Measurements from ENCODE around the gene GALNT2.

Gene GALNT2

DNA sequence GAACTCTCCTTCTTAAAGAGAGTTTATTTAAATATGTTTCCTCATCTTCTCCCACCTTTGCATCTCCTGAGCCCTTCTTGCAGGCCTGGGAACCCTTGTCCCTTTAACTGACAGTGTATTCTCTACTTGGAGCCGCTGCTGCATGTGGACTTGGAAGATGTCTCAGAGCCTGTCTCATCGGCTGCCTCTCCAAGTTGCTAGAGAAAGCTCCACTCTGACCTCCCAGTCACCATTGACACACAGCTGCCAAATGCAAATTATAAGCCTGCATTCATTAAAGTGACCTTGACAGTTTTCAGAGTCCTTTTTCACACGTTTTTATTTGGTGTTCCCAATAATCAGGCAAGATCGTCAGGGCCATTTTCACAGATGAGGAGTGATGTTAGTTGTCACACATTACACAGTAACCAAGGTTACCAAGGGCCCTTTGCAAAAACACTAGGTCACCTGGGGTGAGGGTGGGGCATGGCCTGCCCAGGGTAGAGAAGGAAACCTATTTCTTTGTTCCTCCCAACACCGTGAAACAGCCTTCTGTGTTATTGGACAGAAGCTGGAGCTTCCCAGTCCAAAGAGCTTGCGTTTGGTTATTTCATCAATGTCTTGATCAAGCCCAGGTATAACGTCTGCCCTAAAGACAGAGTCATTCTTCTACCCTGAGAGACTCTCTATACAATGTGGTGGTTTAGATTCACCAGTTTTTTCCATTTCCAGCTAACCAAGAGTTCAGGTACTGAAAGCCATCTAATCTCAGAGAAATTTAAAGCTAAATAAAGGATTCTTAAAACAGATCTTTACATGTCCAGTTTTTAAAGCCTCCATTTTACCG is 164.1 kb downstream of the GALNT2 start:
- no peak for DNase-seq (ENCODE audit: low read depth, low spot score)

DNA sequence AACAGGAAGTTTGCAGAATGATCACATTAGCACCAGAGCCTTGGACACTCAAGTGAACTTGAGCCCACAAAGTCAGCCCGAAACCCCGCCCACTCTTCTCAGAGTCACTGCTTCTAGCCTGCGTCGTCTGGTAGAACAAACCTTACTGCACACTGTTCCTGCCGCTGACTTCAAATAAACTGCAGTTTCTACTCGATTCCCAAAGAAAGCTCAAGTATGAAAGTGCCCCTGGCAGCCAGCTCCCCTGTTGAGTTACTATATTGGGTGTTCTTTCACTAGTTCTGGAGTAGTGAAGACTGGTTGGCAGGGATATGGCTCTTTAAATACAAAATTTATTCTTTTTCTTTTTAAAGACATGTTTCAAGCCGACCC is 164.7 kb downstream of the GALNT2 start:
- no peak for DNase-seq (ENCODE audit: low read depth, low spot score)

DNA sequence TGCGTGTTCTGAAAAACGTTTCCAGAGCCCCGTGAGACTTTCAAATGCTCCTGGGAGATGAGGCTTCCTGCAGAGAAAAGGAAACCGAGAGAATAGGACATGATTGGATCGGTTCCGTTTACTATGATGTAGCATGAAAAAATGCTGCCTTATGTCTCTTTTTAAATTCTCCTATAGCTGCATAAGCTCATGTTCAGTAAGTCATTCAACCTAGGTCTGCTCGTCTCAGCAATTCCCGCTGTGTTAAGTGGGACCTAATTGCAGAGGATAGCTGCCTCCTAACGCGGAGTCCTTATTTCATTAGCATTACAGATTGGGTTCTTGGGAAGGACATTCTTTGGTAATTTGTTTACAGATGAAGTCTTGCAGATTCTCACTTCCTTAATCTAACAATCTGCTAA is 165.3 kb downstream of the GALNT2 start:
- no peak for DNase-seq (ENCODE audit: low read depth, low spot score)

DNA sequence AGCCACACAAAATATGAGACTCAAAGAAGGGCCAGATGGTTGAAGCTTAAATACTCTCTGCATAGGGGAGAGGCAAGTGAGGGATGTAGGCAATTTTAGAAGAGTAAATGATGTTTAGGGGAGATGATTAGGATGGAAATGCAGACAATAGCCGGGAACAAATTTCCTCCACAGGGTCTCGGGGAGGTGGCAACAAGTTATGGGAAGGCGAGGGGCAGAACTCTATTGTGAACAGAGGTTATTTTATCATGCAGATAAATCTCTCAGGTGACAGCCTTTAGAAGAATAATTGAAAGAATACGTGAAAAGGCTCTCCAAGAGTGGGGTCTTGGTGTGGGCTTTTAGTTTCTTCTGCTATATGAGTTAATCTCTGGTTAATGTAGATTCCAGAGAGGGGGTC is 166.7 kb downstream of the GALNT2 start:
- no peak for DNase-seq (ENCODE audit: low read depth, low spot score)

DNA sequence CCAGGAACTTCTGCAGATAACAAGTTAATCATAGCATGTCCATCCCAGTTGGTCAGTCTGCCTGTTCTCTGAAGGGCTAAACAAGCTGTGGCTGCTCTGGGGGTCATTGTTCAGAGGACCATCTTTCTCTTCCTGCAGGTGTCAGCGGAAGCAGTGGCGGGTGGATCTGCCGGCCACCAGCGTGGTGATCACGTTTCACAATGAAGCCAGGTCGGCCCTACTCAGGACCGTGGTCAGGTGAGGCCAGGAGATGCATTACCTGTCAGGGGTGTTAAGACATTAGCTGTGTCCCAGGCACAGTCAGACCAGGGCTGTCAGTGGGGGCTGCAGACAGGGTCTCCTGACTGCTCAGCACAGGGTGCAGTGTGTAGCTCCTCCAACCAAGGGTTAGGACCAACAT is 168.8 kb downstream of the GALNT2 start:
- no peak for DNase-seq (ENCODE audit: low read depth, low spot score)

DNA sequence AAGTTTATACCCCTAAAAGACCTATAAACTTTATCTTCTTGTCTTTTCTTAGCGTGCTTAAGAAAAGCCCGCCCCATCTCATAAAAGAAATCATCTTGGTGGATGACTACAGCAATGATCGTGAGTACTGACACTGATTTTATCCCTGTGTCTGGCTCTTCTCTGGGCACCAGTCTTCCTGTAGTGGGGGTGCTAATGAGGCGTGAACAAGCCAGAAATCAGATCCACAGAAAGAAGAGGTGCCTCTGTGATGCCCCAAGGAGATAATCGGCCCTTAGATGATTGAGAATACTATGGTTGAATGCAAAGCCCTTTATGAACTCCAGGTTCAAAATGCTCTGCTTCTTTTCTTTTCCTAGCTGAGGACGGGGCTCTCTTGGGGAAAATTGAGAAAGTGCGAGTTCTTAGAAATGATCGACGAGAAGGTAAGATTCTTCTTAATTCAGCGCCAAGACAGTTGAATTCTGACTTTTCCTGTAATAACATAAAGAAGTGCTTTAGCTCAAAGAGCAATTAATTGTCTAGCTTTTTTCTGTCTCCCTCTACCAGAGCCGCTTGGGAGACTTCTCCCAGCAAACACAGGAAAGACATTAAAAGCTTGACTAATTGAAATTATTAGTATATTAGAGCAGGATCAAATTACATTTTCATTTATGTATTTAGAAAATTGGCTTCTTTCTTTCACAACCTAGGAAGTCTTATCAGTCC is 169.4 kb downstream of the GALNT2 start:
- no peak for DNase-seq (ENCODE audit: low read depth, low spot score)

DNA sequence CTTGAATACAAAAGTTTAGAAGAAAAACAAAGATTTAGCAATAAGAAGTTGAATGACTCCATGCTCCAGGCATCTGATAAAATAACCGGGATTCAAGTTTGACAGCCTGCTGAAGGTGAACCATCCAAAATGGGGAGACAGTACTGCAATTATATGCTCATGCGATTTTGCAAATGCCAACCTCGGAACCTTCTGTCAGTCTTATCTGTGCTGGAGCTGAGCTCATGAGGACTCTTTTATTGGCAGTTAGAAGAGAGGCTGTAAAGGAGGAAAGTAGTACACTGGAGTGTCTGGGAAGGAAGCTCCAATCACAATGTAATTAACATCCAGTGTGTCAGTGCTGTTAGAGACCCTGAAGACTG is 170.0 kb downstream of the GALNT2 start:
- no peak for DNase-seq (ENCODE audit: low read depth, low spot score)

DNA sequence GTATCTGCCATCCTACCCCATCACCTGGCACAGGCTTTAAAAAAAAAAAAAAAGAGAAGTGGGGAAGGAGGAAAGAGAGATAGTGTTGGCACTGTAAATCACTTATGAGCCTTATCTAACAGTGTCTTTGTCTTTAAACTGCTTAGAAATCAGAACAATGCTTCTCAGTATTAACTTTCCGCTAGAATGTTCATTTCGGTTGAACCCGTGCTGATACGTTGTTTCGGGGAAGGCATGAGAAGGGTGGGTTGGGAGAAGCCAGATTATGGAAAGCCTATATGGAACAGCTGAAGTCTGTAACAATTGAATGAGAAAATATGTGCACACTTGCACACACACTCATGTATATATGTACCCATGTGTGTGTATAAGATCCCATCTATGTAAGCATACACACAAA is 170.8 kb downstream of the GALNT2 start:
- DNase-seq (ENCODE audit: low read depth, low spot score): no peak

DNA sequence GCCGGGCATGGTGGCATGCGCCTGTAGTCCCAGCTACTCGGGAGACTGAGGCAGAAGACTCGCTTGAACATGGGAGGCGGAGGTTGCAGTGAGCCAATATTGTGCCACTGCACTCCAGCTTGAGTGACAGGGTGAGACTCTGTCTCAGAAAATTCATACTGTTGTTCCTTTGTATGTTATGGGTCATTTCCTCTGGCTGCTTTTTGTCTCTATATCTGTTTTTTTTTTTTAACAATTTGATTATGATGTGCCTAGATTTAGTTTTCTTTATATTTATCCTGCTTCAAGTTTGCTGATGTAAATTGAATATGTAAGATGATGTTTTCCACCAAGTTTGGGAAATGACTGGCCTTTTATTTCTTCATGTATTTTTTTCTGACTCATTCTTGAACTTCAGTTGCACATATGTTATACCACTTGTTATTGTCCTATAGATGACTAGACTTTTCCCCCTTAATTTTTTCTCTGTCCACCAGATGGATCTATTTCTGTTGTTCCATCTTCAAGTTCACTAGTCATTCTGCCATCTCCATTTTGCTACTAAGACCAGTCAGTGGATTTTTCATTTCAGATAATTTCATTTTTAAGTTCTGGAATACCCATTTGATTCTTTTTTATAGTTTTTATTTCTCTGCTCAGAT is 173.5 kb downstream of the GALNT2 start:
- DNase-seq (ENCODE audit: low read depth, low spot score): no peak

DNA sequence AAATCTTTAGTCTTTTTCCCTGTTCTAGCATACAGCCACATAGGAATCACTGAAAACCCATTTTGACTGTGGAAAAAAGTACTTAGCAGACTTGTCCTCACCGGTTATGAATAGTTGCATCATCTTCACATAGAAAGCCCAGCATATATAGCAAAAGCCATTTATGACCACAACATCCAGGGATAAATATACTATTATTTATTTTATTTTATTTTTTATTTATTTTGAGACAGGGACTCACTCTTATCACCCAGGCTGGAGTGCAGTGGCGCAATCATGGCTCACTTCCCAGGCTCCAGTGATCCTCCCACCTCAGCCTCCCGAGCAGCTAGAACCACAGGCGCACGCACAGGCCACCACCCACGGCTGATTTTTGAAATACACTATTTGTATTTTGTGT is 175.3 kb downstream of the GALNT2 start:
- DNase-seq (ENCODE audit: low read depth, low spot score): no peak

DNA sequence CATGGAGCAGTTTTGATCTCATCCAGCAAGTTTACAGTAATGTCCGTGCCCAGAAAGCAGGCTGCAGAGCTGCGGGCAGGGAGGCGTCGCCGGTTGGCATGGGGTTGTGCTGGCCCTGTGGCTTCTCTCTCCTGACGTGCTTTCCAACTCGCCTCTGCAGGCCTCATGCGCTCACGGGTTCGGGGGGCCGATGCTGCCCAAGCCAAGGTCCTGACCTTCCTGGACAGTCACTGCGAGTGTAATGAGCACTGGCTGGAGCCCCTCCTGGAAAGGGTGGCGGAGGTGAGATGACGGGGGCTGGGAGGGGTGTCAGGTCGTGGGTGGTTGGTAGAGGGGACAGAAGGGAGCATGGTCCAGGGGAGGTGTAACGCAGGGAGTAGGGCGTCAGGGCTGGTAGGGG is 176.1 kb downstream of the GALNT2 start:
- DNase-seq (ENCODE audit: low read depth, low spot score): no peak

DNA sequence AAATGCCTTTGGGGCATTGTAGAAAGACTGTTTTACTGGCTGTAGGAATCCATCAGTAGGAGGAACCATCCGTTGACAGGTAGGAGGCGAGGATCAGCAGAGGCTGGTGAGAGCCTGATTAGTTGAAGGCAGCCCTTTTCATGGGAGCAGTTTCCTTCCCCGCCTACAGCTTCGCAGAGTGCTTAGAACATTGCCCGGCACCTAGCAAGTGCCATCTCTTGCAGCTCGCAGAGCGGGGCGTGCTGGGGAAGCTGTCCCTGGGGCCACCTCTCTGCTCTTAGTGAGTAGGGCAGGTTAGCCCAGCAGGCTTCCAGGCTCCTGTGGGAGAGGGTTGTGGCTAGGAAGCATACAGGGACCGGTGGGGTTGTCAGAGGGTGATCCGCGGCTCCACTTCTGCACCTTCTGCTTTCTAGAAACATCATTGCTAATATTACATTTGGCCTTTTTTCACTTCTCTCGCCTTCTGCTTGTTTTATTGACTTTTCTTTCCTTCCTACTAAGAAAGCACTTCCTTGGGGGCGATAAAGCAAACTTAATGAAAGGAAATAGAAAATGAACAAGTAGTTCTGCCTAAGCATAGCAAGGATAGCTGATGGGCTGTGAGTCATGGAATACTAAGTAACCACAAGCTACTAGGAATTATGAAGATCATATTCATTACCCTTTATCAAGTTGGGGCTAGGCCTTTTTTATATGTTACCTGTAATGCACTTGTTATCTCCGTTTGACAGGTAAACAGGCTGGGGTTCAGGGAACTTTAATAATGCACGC is 176.7 kb downstream of the GALNT2 start:
- DNase-seq (ENCODE audit: low read depth, low spot score): no peak

DNA sequence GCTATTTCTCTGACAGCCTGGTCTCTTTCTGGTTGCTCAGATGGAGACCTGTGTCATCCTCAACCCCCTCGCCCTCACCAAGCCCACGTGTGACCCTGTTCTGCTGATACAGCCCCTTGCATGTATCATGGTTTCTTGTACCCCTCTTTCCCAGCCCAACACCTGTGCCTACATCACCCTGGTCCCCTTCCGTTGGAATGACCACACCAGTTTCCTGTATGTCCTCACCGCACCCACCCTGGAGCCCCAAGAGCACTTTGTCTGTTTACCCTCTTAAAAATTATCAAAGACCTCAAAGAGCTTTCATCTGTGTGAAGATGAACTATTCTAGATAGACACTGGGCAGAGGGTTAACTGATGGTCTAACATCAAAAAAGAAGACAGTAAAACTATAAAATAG is 179.5 kb downstream of the GALNT2 start:
- DNase-seq (ENCODE audit: low read depth, low spot score): no peak

DNA sequence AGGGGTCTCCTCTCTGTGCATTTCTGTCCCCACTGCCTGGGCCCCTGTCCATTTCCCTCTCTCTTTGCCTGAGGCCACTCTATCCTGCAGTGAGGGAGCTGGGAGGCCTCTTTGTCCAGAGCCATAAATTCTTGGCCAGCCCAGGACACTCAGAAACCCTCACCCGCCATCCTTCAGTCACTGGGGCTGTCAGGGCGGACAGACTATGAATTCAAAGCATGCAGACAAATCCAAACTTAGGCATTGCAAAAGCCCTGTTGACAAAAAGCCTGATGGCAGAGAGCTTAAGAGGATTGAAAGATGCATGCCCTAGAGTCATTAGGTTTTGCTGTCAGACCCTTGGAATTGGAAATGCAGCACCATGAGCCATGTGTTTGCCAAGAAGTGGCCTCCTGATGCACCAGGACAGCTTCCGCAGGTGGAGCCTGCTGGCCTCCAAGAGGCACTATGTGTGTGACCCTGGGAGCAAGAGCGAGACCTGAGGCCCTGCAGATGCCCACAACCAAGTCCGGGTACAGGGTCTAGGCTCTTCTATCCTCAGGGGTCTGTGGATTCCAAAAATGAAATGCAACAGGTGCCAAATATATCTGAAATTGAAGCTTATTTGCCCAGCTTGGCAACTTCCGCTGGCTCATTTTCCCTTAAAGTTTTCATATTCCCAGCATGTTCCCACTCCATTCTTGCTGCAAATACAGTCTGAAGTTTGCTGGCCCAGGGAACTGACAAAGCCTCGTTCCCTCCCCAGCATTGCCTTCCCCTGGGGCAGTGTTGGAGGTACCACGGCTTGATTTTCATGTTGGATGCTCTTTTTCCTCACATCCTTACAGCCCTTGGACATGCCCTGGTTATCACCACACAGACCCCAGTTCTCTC is 181.2 kb downstream of the GALNT2 start:
- no peak for DNase-seq (ENCODE audit: low read depth, low spot score)

DNA sequence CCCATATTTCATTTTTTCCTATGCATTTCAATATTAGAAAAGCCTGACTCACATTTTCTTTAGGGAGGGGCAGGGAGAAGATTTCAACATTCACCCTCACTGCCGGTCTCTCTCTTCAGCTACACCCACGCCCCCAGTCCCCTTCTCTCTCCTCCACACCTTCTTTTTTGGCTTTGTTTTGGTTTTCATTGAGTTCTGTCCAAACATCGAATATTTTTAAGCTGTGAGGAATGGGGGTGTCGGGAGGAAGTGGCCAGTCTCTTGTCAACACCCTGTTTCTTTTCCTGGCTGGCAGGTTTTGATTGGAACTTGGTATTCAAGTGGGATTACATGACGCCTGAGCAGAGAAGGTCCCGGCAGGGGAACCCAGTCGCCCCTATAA is 181.8 kb downstream of the GALNT2 start:
- no peak for DNase-seq (ENCODE audit: low read depth, low spot score)

DNA sequence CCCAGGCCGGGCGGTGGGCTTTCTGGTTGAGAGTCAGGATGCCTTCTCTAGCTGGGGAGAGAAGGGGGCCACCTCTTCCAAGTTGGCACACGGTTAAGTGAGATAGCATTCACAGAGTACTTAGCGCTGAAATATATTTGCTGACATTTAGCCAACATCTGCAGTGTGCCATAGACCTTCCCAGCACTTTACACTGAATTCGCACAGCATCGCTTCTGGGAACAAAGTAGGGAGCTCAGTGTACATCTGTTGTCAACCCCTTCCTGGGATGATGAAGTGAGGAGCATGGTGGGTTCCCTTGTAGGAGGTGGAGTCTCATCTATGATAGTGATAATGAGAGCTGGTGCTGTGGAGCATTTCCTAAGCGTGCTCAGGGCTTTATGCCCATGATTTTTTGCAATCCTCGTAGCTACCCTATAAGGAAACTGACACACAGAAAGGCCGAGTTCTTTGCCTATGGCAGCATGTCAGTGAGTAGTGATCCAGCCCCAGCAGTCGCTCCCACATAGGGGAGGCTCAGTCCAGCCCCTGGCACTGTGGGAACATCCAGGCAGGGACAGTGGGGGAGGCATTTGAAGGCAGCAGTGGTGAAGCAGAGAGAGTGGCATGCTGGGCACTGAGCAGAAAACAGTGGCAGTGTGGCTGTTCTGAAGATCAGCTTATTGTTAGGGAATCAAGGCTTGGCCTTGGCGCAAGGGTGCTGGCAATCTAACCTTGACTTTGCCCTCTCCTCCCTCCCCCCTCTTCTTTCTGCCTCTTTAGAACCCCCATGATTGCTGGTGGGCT is 182.8 kb downstream of the GALNT2 start:
- no peak for DNase-seq (ENCODE audit: low read depth, low spot score)

DNA sequence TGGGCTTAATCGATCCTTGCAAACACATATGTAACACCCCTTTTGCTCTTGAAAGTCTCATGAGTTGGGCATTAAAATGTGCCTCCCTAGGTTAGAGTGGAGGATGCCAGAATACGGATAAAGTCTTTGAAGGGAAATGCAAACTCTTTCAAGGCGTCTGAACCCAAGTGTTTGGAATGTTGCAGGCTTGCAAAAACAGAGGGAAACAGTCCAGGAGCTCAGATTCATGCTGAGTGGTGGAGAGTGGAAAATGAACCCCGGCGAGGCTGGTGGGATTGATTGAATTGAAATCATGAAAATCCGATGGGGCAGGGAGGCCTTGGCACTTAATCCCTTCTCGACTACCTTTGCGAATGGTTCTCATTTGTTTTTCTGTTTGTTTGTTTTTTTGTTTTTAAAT is 183.6 kb downstream of the GALNT2 start:
- no peak for DNase-seq (ENCODE audit: low read depth, low spot score)

DNA sequence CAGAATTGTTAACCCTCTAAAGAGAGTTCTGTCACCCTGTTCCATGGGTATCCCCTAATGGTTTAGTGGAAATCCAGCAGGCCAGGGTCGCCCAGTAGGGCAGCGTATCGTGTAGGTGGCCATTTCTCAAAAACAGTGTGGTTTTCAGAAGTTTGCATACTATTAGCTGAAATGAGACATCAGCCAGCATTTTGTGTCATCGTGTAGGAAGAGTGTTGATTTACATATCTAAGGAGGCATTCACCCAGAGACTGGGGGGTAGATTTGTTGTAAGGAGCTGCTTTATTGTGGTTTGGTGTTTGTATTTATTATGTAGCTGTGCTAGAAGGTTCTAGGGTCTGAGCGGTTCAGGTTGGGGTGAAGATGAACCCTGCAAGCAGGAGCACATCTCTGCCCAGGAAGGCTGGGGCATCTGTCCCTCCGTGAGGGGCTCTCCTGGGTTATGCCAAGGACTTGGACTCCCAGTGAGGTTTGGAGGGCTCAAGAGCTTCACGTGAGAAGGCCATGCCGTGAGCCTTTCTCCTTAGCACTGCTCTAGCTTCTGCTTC is 184.7 kb downstream of the GALNT2 start:
- DNase-seq (ENCODE audit: low read depth, low spot score): no peak

DNA sequence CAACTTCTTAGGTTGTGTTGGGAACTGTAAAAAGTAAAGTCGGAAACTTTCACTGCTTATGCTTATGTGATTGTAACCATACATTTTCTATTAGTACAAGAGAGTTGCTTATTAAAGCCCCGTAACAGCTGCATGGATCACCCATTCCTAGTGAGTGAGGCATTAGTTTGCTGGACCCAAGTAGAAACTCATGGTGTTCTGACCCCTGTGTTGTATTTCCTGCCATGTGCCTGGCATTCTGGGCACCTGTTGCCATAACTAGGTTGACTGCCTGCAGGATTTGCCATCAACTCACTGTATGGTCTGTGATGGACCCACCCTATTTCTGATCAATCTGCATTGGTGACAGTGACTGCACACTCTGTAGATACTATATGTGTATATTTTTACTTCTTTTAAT is 186.1 kb downstream of the GALNT2 start:
- DNase-seq (ENCODE audit: low read depth, low spot score): no peak

DNA sequence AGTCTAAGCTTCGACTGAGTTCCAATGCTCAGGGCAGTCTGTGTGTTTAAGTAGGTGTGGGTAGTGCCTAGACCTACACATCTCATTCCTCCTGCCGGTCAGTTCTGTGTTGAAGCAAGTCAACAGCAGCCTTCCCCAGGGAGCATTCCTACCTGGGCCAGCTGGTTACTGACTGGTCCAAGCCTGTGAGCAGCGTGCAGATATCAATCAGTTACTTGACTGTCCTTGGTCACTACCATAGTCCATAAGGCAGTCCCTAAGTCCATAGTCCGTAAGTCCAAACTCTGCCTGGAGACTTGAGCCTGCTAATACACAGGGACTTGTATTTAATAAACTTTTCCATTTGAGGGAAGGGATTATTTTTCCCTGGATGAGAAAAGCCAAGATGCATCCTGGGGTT is 187.2 kb downstream of the GALNT2 start:
- no peak for DNase-seq (ENCODE audit: low read depth, low spot score)
